ENCODE measurements around the gene UBTD1.

The UBTD1 gene

DNA sequence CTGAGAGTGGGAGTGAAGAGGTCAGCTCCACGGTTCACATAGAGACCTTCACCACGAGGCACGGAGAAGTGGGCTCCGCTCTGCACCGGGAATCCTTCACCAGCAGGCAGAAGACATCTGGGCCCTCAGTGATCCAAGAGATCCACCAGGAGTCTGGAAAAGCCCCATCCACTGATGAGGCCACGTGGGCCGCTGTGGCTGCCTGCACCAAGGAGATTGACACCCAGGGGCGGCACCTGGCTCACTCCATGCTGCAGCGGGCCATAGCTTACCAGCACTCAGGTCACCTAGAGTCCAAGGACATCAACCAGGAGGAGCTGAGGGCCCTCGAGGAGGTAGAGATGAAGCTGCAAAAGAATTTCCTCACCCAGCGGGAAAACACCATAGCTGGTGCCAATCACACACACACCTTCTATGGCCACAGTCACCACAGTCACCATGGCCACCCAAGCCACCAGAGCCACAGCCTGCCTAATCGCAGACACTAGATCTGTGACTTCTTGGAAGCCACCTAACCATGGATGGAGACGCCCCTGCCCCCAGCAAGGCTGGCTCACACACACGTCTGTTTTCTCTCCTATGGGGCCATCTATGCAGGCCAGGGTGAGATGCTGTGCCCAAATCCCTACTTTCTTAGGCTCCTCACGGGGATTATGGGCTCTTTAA is 91.5 kb downstream of the UBTD1 start:
- DNase-seq: no peak

- no peak for DNase-seq
These were observed 92.2 kb downstream of the UBTD1 start for GRCh38 chr10:97590748-97591495.

DNA sequence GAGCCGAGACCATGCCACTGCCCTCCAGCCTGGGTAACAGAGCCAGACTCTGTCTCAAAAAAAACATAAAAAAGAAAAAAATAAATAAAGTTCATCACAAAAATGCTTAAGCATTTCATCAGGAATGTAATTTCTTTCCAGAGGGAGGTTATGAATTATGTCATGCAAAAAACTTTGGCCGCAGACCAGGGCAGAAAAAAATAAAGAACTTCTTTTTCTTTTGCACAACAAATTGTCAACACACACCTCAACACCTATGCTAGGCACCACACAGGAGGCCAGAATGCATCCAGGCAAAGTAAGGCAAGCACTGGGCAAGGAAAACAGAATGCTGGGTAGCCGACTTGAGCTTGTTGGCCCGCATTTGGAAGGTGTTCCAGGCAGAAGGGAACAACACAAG is 94.7 kb downstream of the UBTD1 start:
- DNase-seq: no peak

DNA sequence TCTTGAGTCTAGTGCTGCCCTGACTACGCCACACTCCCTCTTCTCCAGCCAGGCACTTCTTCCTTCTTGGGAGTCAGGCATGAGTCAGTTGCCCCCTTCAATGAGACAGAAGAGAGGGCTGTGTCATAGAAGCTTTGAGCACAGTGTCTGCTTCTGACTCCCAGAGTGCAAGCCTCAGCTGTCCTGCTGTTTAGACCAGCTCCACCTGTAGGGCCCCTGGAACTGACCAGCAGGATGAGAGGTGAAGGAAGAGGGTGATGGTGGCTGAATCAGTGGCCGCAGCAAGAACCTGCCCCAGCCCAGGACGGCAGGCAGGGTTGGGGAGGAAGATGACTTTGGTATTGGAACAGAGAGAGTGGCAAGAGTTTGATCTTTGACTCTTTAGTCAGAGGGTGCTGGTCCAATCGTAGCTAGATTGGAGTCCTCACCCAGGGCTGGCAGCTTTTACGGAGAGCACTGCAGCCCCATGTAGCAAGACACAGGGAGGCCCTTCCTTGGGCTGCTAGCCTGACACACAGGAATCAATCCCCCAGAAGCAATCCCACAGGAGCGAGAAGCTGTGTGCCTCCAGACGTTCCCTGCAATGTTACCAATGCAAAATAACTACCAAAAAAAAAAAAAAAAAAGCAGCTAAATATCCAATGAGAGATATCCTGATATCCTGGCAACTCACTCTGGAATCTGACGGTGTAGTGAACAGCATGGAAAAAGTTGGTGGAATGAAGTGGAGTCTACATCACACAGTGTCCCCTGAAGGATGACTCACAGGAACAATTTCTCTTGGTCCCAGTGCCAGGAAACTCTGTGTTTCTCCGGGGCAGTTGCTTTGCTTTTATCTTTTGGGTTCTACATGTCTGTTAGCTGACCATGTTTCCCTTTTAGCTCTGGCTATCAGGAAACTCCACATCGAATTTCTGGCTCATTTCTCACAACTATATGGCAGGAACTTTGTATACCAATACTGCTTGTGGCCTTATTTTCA is 97.7 kb downstream of the UBTD1 start:
- DNase-seq: no peak

DNA sequence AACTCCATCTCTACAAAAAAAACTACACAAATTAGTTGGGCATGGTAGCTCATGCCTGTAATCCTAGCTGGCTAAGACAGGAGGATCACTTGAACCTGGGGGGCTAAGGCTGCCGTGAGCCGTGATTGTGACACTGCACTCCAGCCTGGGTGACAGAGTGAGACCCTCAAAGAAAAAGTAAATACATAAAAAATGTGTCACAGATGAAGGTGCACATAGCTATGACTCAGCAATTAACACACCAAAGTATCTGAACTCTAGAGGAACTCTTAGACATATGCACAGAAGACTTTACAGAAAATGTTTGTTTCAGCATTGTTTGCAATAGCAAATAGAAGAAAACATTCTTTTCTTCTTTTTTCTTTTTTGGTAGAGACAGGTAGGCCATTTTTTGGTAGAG is 99.1 kb downstream of the UBTD1 start:
- no peak for DNase-seq

DNA sequence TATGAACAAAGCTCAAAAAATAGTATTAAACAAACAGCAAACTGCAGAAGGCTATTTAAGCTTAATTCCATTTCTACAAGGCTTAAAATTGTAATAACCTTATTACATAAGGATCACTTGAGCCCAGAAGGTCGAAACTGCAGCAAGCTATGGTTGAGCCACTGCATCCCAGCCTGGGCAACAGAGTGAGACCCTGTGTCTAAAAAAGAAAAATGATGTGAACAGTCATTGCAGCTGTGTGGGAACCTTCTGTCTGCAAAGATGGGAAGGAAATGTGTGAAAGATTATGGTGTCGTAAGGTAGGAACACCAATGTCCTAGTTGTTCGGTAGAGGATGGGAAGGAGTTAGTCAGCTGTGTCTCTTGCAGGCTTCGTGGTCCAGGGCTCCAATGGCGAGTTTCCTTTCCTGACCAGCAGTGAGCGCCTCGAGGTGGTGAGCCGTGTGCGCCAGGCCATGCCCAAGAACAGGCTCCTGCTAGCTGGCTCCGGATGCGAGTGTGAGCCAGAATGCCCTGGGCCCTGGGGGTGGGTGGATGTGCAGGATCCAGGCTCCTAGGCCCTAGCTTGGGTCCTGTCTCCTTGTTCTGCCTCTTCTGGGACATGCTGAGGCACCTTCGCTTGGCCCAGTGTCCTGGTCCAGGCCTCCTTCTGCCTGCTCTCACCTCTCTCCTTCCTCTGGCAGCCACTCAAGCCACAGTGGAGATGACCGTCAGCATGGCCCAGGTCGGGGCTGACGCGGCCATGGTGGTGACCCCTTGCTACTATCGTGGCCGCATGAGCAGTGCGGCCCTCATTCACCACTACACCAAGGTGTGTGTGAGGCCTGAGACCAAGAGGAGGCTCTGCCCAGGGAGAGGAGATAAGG is 99.9 kb downstream of the UBTD1 start:
- no peak for DNase-seq

DNA sequence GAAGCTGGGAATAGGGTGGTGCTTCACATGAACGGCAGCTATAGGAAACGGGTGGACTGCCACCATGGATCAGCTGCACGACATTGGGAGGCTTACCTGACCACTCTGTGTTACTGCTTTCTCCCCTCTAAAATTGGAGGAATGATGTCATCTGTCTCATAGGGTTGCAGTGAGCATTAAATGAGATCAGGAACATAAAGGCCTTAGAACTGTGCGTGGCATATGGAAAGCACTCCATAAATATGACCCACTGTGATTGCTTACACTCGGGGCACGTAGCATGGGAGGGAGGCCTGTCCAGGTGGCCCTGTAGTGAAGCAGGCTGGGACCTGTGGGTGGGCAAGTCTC is 100.5 kb downstream of the UBTD1 start:
- no peak for DNase-seq

- DNase-seq: no peak
These were observed 101.9 kb downstream of the UBTD1 start for GRCh38 chr10:97600616-97601015.

DNA sequence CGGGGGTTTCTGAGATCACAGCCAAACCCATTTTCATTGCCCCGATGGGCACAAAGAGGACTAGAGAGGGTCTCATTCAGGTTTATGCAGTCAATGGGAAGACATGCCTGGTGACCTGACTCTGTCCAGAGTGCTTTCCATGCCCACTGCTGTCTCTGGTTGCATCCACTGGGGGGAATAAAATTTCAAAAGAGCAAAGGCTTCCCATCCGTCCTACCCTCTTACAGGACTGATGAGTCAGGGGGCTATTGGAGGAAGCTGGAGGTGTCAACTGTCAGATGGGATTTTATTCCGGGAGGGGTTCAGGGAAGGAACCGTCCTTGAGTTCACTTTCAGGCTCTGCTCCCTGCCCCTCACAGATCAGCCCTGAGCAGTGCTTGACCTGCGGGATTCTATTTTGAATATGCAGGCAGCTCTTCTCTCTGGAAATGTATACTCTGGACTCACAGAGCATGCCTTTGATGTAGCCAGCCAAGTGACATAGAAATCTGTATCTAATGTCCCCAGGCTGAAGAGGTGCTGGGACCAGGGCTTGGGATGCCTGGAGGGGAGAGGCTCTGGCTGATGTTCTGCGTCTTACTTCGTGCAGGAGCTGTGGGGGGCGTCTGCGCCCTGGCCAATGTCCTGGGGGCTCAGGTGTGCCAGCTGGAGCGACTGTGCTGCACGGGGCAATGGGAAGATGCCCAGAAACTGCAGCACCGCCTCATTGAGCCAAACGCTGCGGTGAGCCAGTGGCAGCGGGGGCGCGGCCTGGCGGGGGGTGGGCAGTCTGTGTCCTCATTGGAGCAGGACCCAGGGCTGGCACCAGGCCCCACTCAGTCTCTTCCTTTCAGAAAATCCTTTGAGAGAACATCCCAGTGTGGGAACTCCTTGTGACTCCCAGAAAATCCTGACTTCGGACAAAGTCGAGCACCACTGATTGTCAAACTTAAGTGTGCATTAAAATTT is 102.8 kb downstream of the UBTD1 start:
- no peak for DNase-seq

GRCh38 chr10:97607095-97607636 is 108.4 kb downstream of the UBTD1 start:
- DNase-seq: no peak

DNA sequence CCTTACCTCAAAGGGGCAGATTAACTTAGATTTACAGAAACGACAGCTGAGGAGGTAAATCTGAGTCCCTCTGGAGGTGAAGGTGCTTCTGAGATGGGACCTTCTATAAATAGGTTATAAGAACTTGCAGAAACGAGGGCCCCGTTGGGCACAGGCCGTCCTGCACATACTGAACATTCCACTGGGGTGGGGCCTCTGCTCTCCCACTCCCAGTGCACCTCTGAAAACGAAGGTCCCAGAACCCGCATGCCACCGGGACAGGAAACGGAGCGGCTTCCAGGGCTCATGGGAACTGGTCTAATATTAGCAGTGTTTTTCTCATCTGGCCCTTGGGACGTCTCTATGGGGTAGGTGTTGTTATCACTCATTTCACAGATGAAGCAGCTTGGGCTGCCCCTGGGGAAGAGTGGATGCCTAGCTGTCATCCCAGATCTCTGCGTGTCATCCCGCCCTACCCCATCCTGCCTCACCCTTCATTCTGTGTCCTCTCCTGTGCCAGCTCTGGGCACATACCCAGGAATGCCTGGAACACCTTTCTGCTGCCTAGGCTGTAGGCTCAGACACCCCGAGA is 110.4 kb downstream of the UBTD1 start:
- no peak for DNase-seq

DNA sequence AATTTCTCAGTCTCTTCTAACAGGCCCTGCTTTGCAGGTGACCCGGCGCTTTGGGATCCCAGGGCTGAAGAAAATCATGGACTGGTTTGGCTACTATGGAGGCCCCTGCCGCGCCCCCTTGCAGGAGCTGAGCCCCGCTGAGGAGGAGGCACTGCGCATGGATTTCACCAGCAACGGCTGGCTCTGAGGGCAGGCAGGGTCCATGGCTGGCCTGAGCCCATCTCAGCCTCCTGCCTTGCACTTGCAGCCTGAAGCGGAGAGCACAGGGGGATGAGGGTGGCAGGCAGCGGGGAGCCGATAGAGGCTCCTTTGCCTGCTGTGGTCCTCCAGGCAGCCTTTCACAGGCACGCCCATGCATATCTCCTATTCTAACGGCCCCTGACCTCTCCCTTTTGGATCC is 112.7 kb downstream of the UBTD1 start:
- DNase-seq: no peak

DNA sequence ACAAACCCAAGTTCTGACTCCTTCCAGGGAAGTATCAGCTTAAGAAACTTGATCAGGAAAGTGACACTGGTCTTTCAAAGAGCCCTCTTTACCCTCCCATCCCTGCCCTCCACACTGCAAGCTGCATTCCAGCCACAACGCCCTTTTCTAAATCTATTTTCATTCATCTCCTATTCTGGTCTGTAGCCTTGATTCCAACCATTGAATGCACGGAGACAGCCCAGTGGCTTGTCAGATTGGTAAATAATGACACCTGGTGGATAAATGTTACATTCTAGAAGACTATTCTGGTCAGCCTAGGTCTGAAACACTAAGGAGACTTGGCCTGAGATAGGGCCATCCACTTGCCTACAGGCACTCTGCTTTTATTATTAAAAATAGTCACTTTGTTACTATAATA is 113.7 kb downstream of the UBTD1 start:
- no peak for DNase-seq

DNA sequence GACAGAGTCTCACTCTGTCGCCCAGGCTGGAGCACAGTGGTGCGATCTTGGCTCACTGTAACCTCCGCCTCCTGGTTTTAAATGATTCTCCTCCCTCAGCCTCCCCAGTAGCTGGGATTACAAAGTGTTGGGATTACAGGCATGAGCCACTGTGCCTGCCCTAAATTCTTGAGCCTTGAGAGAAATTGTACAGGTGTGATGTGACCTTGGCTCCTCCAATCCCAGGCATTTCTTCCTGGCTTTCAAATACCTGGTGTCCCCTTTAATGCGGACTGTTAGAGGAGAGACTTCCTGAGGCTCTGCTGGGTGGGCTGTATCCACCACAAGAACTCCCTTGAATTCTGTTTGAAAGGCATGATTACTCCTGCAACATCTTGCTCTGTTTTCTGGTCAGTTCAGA is 119.6 kb downstream of the UBTD1 start:
- no peak for DNase-seq

- DNase-seq: no peak
These were observed 120.0 kb downstream of the UBTD1 start for GRCh38 chr10:97618733-97619132.
